ENCODE measurements around the gene FAM209B.

- no peak for TF ChIP-seq CTCF (IDR thresholded peaks at IDR 0.05 in 2 of 3, conservative IDR thresholded peaks at IDR 0.05 in 1 of 3; ENCODE audit: control insufficient read depth in 2 of 3, extremely low read depth in 1 of 3, insufficient read depth in 1 of 3, low read depth in 3 of 3, low read length in 3 of 3)
- TF ChIP-seq RELA (IDR thresholded peaks at IDR 0.05; ENCODE audit: borderline replicate concordance, partially characterized antibody): no peak
- TF ChIP-seq GABPA (IDR thresholded peaks at IDR 0.05; ENCODE audit: low read depth): no peak
These were observed 14.2 kb upstream of the FAM209B start for GRCh38 chr20:56518721-56519398.
